ENCODE measurements around the gene FLRT2. TPM values are rescaled to one million over a fixed set of nuclear protein-coding genes. Genes with fewer than 3 reads are reported as not detected.

FLRT2 gene
- total RNA-seq, 1 experiment from 2014 or later: 13.2 TPM

DNA sequence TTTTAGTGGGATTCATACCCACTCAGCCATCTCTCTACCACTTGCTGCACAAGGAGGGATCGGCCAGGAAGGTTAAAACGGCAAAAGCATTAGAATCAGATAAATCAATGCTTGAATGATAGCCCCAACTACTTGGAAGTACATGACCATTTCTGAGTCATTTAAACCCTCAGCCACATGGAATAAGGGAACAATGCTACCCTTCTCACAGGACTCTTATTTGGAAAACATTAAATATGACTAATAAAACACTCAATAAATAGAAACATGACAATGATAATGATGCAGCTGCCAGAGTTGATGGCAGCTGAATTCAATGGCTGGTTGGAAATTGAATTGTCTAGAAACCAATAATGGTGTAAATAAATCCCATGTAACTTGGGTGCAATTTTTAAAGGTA lies 165.4 kb downstream of the FLRT2 start (continued):
- TF ChIP-seq, protein P1, sequence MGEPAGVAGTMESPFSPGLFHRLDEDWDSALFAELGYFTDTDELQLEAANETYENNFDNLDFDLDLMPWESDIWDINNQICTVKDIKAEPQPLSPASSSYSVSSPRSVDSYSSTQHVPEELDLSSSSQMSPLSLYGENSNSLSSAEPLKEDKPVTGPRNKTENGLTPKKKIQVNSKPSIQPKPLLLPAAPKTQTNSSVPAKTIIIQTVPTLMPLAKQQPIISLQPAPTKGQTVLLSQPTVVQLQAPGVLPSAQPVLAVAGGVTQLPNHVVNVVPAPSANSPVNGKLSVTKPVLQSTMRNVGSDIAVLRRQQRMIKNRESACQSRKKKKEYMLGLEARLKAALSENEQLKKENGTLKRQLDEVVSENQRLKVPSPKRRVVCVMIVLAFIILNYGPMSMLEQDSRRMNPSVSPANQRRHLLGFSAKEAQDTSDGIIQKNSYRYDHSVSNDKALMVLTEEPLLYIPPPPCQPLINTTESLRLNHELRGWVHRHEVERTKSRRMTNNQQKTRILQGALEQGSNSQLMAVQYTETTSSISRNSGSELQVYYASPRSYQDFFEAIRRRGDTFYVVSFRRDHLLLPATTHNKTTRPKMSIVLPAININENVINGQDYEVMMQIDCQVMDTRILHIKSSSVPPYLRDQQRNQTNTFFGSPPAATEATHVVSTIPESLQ (CRISPR knock-in tag; IDR thresholded peaks at IDR 0.05): no peak
- TF ChIP-seq FOXP1 (CRISPR knock-in tag; IDR thresholded peaks at IDR 0.05; ENCODE audit: borderline replicate concordance): no peak
- TF ChIP-seq FOXJ3 (CRISPR knock-in tag; IDR thresholded peaks at IDR 0.05; ENCODE audit: borderline replicate concordance): no peak
- TF ChIP-seq, protein P2, sequence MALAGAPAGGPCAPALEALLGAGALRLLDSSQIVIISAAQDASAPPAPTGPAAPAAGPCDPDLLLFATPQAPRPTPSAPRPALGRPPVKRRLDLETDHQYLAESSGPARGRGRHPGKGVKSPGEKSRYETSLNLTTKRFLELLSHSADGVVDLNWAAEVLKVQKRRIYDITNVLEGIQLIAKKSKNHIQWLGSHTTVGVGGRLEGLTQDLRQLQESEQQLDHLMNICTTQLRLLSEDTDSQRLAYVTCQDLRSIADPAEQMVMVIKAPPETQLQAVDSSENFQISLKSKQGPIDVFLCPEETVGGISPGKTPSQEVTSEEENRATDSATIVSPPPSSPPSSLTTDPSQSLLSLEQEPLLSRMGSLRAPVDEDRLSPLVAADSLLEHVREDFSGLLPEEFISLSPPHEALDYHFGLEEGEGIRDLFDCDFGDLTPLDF (CRISPR knock-in tag; IDR thresholded peaks at IDR 0.05): no peak
- TF ChIP-seq NR3C1 (CRISPR knock-in tag; conservative IDR thresholded peaks at IDR 0.05; ENCODE audit: low read depth): no peak
- TF ChIP-seq, protein P3, sequence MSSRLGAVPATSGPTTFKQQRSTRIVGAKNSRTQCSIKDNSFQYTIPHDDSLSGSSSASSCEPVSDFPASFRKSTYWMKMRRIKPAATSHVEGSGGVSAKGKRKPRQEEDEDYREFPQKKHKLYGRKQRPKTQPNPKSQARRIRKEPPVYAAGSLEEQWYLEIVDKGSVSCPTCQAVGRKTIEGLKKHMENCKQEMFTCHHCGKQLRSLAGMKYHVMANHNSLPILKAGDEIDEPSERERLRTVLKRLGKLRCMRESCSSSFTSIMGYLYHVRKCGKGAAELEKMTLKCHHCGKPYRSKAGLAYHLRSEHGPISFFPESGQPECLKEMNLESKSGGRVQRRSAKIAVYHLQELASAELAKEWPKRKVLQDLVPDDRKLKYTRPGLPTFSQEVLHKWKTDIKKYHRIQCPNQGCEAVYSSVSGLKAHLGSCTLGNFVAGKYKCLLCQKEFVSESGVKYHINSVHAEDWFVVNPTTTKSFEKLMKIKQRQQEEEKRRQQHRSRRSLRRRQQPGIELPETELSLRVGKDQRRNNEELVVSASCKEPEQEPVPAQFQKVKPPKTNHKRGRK (CRISPR knock-in tag; IDR thresholded peaks at IDR 0.05; ENCODE audit: borderline replicate concordance): no peak
- TF ChIP-seq CBFB (CRISPR knock-in tag; IDR thresholded peaks at IDR 0.05; ENCODE audit: low read depth): no peak
- TF ChIP-seq, protein P4, sequence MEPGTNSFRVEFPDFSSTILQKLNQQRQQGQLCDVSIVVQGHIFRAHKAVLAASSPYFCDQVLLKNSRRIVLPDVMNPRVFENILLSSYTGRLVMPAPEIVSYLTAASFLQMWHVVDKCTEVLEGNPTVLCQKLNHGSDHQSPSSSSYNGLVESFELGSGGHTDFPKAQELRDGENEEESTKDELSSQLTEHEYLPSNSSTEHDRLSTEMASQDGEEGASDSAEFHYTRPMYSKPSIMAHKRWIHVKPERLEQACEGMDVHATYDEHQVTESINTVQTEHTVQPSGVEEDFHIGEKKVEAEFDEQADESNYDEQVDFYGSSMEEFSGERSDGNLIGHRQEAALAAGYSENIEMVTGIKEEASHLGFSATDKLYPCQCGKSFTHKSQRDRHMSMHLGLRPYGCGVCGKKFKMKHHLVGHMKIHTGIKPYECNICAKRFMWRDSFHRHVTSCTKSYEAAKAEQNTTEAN (CRISPR knock-in tag; IDR thresholded peaks at IDR 0.05): no peak
- TF ChIP-seq NR2C2 (CRISPR knock-in tag; IDR thresholded peaks at IDR 0.05): no peak
- TF ChIP-seq ZNF423 (CRISPR knock-in tag; IDR thresholded peaks at IDR 0.05): no peak
- TF ChIP-seq, protein P5, sequence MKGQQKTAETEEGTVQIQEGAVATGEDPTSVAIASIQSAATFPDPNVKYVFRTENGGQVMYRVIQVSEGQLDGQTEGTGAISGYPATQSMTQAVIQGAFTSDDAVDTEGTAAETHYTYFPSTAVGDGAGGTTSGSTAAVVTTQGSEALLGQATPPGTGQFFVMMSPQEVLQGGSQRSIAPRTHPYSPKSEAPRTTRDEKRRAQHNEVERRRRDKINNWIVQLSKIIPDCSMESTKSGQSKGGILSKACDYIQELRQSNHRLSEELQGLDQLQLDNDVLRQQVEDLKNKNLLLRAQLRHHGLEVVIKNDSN (CRISPR knock-in tag; IDR thresholded peaks at IDR 0.05): no peak
- TF ChIP-seq, protein P6, sequence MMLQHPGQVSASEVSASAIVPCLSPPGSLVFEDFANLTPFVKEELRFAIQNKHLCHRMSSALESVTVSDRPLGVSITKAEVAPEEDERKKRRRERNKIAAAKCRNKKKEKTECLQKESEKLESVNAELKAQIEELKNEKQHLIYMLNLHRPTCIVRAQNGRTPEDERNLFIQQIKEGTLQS (CRISPR knock-in tag; conservative IDR thresholded peaks at IDR 0.05): no peak
- TF ChIP-seq CREB1 (CRISPR knock-in tag; IDR thresholded peaks at IDR 0.05): no peak

DNA sequence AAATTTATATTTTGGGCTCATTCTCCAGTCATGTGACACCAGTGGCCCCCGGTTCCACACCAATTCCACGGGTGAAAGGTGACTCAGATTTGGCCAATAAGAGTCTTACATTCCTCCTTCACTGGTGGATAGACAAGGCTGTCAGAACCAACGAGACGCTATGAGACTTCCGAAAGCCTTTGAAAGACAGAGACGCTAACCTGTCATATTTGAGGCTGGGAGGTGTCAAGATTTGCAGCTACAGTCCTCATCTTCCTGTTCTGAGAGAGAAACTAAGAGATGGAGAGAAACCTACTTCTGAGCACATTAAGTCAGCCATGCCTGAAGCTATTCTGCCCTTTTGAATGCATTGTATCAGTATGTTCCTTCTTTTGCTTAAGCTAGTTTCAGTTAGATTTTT lies 171.2 kb downstream of the FLRT2 start:
- DNase-seq (ENCODE audit: low spot score) (no peak), ATAC-seq (no peak)
- POLR2A ChIA-PET: no interaction called here
- no peak overlapping the region for H3K4me3 Mint-ChIP-seq
- peaks cover 3% of the 10 kb centered on the region; the same call in 1 of the 2 replicates for H3K4me1 Mint-ChIP-seq
- TF ChIP-seq, protein P7, sequence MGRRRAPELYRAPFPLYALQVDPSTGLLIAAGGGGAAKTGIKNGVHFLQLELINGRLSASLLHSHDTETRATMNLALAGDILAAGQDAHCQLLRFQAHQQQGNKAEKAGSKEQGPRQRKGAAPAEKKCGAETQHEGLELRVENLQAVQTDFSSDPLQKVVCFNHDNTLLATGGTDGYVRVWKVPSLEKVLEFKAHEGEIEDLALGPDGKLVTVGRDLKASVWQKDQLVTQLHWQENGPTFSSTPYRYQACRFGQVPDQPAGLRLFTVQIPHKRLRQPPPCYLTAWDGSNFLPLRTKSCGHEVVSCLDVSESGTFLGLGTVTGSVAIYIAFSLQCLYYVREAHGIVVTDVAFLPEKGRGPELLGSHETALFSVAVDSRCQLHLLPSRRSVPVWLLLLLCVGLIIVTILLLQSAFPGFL (CRISPR knock-in tag; IDR thresholded peaks at IDR 0.05; ENCODE audit: borderline replicate concordance): no peak
- TF ChIP-seq CREB1 (CRISPR knock-in tag; IDR thresholded peaks at IDR 0.05) (no peak), TCF7 (CRISPR knock-in tag; IDR thresholded peaks at IDR 0.05; ENCODE audit: low read depth) (no peak), NR1H2 (CRISPR knock-in tag; IDR thresholded peaks at IDR 0.05) (no peak), ZNF396 (CRISPR knock-in tag; IDR thresholded peaks at IDR 0.05; ENCODE audit: borderline replicate concordance) (no peak)
- TF ChIP-seq, protein P8, sequence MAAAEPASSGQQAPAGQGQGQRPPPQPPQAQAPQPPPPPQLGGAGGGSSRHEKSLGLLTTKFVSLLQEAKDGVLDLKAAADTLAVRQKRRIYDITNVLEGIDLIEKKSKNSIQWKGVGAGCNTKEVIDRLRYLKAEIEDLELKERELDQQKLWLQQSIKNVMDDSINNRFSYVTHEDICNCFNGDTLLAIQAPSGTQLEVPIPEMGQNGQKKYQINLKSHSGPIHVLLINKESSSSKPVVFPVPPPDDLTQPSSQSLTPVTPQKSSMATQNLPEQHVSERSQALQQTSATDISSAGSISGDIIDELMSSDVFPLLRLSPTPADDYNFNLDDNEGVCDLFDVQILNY (CRISPR knock-in tag; IDR thresholded peaks at IDR 0.05): no peak
- TF ChIP-seq, protein P9, sequence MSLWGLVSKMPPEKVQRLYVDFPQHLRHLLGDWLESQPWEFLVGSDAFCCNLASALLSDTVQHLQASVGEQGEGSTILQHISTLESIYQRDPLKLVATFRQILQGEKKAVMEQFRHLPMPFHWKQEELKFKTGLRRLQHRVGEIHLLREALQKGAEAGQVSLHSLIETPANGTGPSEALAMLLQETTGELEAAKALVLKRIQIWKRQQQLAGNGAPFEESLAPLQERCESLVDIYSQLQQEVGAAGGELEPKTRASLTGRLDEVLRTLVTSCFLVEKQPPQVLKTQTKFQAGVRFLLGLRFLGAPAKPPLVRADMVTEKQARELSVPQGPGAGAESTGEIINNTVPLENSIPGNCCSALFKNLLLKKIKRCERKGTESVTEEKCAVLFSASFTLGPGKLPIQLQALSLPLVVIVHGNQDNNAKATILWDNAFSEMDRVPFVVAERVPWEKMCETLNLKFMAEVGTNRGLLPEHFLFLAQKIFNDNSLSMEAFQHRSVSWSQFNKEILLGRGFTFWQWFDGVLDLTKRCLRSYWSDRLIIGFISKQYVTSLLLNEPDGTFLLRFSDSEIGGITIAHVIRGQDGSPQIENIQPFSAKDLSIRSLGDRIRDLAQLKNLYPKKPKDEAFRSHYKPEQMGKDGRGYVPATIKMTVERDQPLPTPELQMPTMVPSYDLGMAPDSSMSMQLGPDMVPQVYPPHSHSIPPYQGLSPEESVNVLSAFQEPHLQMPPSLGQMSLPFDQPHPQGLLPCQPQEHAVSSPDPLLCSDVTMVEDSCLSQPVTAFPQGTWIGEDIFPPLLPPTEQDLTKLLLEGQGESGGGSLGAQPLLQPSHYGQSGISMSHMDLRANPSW (CRISPR knock-in tag; conservative IDR thresholded peaks at IDR 0.05; ENCODE audit: low read depth): no peak
- TF ChIP-seq, protein P10, sequence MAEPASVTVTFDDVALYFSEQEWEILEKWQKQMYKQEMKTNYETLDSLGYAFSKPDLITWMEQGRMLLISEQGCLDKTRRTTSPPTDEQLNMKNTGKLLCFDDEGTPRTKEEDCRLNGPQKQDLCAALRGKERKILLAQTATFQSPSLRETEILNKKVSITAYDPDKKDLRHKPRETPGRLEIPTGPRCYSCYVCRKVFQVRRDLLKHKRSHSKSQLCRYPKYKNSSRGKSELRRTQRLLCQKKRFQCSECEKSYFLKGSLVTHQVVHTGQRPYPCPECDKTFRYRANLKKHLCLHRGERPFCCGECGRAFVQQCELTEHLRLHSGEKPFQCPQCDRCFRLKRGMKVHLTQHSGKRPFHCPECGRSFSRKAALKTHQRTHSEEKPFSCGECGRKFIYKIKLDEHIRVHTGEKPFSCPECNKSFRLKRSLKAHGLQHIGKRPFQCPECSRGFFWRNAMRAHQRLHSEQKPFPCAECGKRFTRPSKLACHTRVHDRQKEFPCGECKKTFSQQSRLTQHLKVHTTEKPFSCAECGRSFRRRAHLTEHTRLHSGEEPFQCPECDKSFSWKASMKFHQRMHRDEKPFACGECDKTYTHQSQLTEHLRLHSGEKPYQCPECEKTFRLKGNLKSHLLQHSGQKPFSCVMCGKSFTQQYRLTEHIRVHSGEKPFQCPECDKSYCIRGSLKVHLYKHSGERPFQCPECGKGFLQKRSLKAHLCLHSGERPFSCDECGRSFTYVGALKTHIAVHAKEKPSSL (CRISPR knock-in tag; conservative IDR thresholded peaks at IDR 0.05): no peak
- H3K9me3 Mint-ChIP-seq: peaks cover 12% of the 10 kb centered on the region
- no peaks in the 10 kb centered on the region for H3K36me3 Mint-ChIP-seq
- CTCF ChIA-PET: no interaction called here
- no peak overlapping the region for H3K27ac Mint-ChIP-seq
- no peaks in the 10 kb centered on the region for H3K27me3 Mint-ChIP-seq (ENCODE audit: low read depth)
